ENCODE data around the gene CDH10.

DNA sequence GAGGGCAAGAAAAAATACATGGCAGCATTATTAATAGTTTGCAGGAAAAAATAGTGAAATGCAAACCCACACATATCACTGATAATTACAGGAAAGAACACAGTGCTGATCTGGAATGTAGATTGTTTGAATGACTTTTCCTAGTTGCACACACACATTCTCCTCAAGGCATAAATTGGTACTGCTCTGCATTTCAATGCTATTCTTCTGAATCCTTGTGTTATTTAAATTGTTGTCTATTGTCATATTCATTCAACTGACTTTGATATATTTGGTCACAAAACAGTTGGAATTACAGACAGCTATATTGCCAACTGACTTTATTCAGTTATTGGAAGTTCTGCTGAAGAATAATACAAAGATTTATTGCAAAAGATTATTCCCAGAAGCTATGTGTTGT, 139.5 kb downstream of the CDH10 start:
- TF ChIP-seq CHD2 (IDR thresholded peaks at IDR 0.05; ENCODE audit: low read length, partially characterized antibody) (no peak), RAD21 (conservative IDR thresholded peaks at IDR 0.05 in 1 of 2, IDR thresholded peaks at IDR 0.05 in 1 of 2) (no peak), EP300 (IDR thresholded peaks at IDR 0.05) (no peak), RNF2 (IDR thresholded peaks at IDR 0.05; ENCODE audit: borderline replicate concordance, low read depth) (no peak), KDM1A (IDR thresholded peaks at IDR 0.05; ENCODE audit: low read depth) (no peak), POLR2A (IDR thresholded peaks at IDR 0.05; ENCODE audit: low read length) (no peak), CEBPB (IDR thresholded peaks at IDR 0.05) (no peak), PHF8 (IDR thresholded peaks at IDR 0.05; ENCODE audit: borderline replicate concordance, low read depth) (no peak)
- TF ChIP-seq, protein P1, sequence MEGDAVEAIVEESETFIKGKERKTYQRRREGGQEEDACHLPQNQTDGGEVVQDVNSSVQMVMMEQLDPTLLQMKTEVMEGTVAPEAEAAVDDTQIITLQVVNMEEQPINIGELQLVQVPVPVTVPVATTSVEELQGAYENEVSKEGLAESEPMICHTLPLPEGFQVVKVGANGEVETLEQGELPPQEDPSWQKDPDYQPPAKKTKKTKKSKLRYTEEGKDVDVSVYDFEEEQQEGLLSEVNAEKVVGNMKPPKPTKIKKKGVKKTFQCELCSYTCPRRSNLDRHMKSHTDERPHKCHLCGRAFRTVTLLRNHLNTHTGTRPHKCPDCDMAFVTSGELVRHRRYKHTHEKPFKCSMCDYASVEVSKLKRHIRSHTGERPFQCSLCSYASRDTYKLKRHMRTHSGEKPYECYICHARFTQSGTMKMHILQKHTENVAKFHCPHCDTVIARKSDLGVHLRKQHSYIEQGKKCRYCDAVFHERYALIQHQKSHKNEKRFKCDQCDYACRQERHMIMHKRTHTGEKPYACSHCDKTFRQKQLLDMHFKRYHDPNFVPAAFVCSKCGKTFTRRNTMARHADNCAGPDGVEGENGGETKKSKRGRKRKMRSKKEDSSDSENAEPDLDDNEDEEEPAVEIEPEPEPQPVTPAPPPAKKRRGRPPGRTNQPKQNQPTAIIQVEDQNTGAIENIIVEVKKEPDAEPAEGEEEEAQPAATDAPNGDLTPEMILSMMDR (IDR thresholded peaks at IDR 0.05) = no peak
- TF ChIP-seq, protein P2, sequence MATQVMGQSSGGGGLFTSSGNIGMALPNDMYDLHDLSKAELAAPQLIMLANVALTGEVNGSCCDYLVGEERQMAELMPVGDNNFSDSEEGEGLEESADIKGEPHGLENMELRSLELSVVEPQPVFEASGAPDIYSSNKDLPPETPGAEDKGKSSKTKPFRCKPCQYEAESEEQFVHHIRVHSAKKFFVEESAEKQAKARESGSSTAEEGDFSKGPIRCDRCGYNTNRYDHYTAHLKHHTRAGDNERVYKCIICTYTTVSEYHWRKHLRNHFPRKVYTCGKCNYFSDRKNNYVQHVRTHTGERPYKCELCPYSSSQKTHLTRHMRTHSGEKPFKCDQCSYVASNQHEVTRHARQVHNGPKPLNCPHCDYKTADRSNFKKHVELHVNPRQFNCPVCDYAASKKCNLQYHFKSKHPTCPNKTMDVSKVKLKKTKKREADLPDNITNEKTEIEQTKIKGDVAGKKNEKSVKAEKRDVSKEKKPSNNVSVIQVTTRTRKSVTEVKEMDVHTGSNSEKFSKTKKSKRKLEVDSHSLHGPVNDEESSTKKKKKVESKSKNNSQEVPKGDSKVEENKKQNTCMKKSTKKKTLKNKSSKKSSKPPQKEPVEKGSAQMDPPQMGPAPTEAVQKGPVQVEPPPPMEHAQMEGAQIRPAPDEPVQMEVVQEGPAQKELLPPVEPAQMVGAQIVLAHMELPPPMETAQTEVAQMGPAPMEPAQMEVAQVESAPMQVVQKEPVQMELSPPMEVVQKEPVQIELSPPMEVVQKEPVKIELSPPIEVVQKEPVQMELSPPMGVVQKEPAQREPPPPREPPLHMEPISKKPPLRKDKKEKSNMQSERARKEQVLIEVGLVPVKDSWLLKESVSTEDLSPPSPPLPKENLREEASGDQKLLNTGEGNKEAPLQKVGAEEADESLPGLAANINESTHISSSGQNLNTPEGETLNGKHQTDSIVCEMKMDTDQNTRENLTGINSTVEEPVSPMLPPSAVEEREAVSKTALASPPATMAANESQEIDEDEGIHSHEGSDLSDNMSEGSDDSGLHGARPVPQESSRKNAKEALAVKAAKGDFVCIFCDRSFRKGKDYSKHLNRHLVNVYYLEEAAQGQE (IDR thresholded peaks at IDR 0.05) = no peak
- TF ChIP-seq, protein P3, sequence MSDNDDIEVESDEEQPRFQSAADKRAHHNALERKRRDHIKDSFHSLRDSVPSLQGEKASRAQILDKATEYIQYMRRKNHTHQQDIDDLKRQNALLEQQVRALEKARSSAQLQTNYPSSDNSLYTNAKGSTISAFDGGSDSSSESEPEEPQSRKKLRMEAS (IDR thresholded peaks at IDR 0.05) = no peak
- TF ChIP-seq, protein P4, sequence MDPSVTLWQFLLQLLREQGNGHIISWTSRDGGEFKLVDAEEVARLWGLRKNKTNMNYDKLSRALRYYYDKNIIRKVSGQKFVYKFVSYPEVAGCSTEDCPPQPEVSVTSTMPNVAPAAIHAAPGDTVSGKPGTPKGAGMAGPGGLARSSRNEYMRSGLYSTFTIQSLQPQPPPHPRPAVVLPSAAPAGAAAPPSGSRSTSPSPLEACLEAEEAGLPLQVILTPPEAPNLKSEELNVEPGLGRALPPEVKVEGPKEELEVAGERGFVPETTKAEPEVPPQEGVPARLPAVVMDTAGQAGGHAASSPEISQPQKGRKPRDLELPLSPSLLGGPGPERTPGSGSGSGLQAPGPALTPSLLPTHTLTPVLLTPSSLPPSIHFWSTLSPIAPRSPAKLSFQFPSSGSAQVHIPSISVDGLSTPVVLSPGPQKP (IDR thresholded peaks at IDR 0.05; ENCODE audit: low read depth, low read length) = no peak

Measured in A549 (cell line).